ENCODE results near the gene CNN2. TPM values are rescaled to one million over a fixed set of nuclear protein-coding genes. Genes with fewer than 3 reads are reported as not detected.

Gene CNN2
- total and polyA plus RNA-seq, 12 donors = 33.0 to 117 (median 61.7) TPM

GRCh38 chr19:1013218-1013617 lies 13.2 kb upstream of the CNN2 start:
- H3K4me1 ChIP-seq = peaks cover 33 to 49% (median 36%) of the 10 kb centered on the region in 9 donors
- no peak for ATAC-seq
- H3K27ac ChIP-seq = no peak overlapping the region
- no peaks in the 10 kb centered on the region for H3K27me3 ChIP-seq
- no peaks in the 10 kb centered on the region for H3K9me3 ChIP-seq
- intact Hi-C loops (cut with DNase I) = no loop called here
- H3K36me3 ChIP-seq = peaks cover 0 to 71% (median 39%) of the 10 kb centered on the region in 9 donors
- WGBS, 2 donors = 95% methylated on average over 10 of the region's 10 CpGs
- TF ChIP-seq CTCF (IDR thresholded peaks at IDR 0.05) = no peak
- no peak for DNase-seq
- H3K4me3 ChIP-seq = no peak overlapping the region

- intact Hi-C loops (cut with DNase I) = no loop called here
- Histone ChIP-seq H3K4me3 (no peak overlapping the region), H3K27ac (no peak overlapping the region), H3K36me3 (peaks cover 0 to 69% (median 39%) of the 10 kb centered on the region in 9 donors), H3K4me1 (peaks cover 45 to 61% (median 48%) of the 10 kb centered on the region in 9 donors), H3K9me3 (no peaks in the 10 kb centered on the region), H3K27me3 (no peaks in the 10 kb centered on the region)
- 92 to 93% methylated on average over 49 of the region's 49 CpGs for WGBS, 2 donors
- TF ChIP-seq CTCF (IDR thresholded peaks at IDR 0.05) = no peak
- no peak for DNase-seq
- ATAC-seq = no peak
These were observed 12.0 kb upstream of the CNN2 start for GRCh38 chr19:1014161-1015060.

GRCh38 chr19:1015061-1015781 lies 11.2 kb upstream of the CNN2 start:
- Histone ChIP-seq H3K9me3 (no peaks in the 10 kb centered on the region), H3K36me3 (peaks cover 0 to 60% (median 37%) of the 10 kb centered on the region in 9 donors), H3K27me3 (no peaks in the 10 kb centered on the region), H3K4me3 (no peak overlapping the region), H3K27ac (peak overlapping the region in 1 of 10 donors; percentile 52), H3K4me1 (peaks cover 51 to 63% (median 54%) of the 10 kb centered on the region in 9 donors)
- intact Hi-C loops (cut with DNase I) = no loop called here
- no peak for TF ChIP-seq CTCF (IDR thresholded peaks at IDR 0.05)
- 87 to 89% methylated on average over 29 of the region's 29 CpGs for WGBS, 2 donors
- no peak for ATAC-seq
- no peak for DNase-seq

Measured in heart right ventricle (tissue), 16 donors.